Activated CD8-positive, alpha-beta T cell treated with anti-CD3 and anti-CD28 coated beads for 36 hours (primary cell): ENCODE measurements around the gene CSPG4. TPM values are rescaled to one million over a fixed set of nuclear protein-coding genes. Genes with fewer than 3 reads are reported as not detected.
A peak's percentile ranks its signal among the peaks of the same experiment; 100 is the strongest.
"Not testable (repeated sequence)": the region's sequence is repeated elsewhere in the genome, so short reads cannot be mapped to it uniquely, and the experiment has no call there.

Source experiments
- ATAC-seq: fragments of 200-7000 bp; cut with Tn5 transposase; one replicate; pipeline ENCODE4 v1.10.0; 2021; ENCODE audit warnings: mild to moderate bottlenecking, moderate library complexity
- CTCF ChIA-PET: fragments of 350-600 bp; sonication (Branson Sonifier 250); formaldehyde crosslinking; loops from one replicate; lab custom pipeline; 2021; ENCODE audit warnings: antibody characterized with exemption; lab: Charles Lee
- POLR2A ChIA-PET: fragments of 350-600 bp; sonication (Branson Sonifier 250); formaldehyde crosslinking; loops from one replicate; lab custom pipeline; 2021; ENCODE audit warnings: antibody characterized with exemption; lab: Charles Lee
- DNase-seq: peaks from one replicate; pipeline ENCODE4 v3.0.0-alpha.2; 2020
- H3K27ac Mint-ChIP-seq: one replicate; pipeline ENCODE4 v1.8.0; 2021; ENCODE audit warnings: mild to moderate bottlenecking, mixed read lengths
- H3K27me3 Mint-ChIP-seq: one replicate; pipeline ENCODE4 v1.8.0; 2021; ENCODE audit warnings: mixed read lengths
- H3K36me3 Mint-ChIP-seq: one replicate; pipeline ENCODE4 v1.8.0; 2021; ENCODE audit warnings: low read depth, mixed read lengths
- H3K4me1 Mint-ChIP-seq: one replicate; pipeline ENCODE4 v1.8.0; 2021; ENCODE audit warnings: low read depth, mixed read lengths
- H3K4me3 Mint-ChIP-seq: one replicate; pipeline ENCODE4 v1.8.0; 2021; ENCODE audit warnings: mild to moderate bottlenecking, moderate library complexity, mixed read lengths
- H3K9me3 Mint-ChIP-seq: one replicate; pipeline ENCODE4 v1.8.0; 2021; ENCODE audit warnings: mixed read lengths
- intact Hi-C: fragments of 100-400 bp; cut with micrococcal nuclease; formaldehyde crosslinking; loops from one replicate; pipeline ENCODE4 v1.10.0; 2022
- total RNA-seq, 2 experiments: library from RNA; stranded (reverse); gene quantifications; one replicate each; pipeline ENCODE4 v1.2.3, GENCODE V29; 2021
- TF ChIP-seq, protein P1 (sequence below): fragments of 200-600 bp; IDR thresholded peaks from one replicate; pipeline ENCODE4 v1.8.0; 2022; ENCODE audit warnings: antibody characterized with exemption, mild to moderate bottlenecking

The CSPG4 gene
- total RNA-seq, 2 experiments from 2014 or later: not detected

DNA sequence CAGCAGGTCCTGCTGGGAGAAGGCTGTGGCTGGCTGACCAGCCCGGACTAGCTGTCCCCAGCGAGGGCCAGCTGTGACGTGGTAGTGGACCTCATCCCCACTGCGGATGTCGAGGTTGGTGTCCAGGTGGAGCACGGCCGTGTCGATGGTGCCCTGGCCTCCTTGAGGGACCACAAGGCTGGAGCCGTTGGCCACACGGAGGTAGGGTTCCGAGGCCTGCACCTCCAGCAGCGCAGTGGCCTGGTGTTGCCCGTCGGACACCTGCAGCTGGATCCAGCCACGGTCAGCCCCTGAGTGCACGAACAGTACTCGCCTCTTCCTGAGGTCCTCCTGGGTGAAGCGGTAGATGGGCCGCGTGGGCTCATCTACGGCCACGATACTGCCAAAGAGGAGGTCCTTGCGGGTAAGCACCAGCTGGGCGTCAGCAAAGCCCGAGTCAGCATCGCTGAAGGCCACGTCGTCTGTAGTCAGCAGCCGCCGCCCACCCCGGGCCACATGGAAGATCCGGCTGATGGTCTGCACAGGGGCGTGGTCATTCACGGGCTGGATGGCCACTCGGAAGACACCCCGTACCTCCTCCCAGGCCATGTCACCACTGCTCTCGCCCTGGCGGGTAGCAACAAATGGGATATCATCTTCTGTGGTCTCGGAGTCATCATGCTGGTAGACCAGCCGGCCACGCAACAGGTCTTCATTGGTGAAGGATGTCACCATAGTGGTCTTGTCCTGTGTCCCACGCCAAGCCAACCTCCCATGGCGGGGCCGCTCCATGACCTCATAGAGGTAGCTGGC, 25.0 kb downstream of the CSPG4 start:
- ChIA-PET CTCF (interaction anchor here (0.8 kb wide), 1 partner anchor 114 kb away, joined by 5 read pairs; no protein-coding TSS in a partner anchor), POLR2A (no interaction called here)
- H3K4me3 Mint-ChIP-seq: no peak overlapping the region
- TF ChIP-seq, protein P1, sequence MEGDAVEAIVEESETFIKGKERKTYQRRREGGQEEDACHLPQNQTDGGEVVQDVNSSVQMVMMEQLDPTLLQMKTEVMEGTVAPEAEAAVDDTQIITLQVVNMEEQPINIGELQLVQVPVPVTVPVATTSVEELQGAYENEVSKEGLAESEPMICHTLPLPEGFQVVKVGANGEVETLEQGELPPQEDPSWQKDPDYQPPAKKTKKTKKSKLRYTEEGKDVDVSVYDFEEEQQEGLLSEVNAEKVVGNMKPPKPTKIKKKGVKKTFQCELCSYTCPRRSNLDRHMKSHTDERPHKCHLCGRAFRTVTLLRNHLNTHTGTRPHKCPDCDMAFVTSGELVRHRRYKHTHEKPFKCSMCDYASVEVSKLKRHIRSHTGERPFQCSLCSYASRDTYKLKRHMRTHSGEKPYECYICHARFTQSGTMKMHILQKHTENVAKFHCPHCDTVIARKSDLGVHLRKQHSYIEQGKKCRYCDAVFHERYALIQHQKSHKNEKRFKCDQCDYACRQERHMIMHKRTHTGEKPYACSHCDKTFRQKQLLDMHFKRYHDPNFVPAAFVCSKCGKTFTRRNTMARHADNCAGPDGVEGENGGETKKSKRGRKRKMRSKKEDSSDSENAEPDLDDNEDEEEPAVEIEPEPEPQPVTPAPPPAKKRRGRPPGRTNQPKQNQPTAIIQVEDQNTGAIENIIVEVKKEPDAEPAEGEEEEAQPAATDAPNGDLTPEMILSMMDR: no peak
- H3K27ac Mint-ChIP-seq: no peak overlapping the region
- H3K36me3 Mint-ChIP-seq: no peaks in the 10 kb centered on the region
- no peak for ATAC-seq
- peaks cover 4% of the 10 kb centered on the region for H3K27me3 Mint-ChIP-seq
- DNase-seq: no peak
- no peaks in the 10 kb centered on the region for H3K9me3 Mint-ChIP-seq
- peaks cover 3% of the 10 kb centered on the region for H3K4me1 Mint-ChIP-seq
- intact Hi-C loops: no loop called here

DNA sequence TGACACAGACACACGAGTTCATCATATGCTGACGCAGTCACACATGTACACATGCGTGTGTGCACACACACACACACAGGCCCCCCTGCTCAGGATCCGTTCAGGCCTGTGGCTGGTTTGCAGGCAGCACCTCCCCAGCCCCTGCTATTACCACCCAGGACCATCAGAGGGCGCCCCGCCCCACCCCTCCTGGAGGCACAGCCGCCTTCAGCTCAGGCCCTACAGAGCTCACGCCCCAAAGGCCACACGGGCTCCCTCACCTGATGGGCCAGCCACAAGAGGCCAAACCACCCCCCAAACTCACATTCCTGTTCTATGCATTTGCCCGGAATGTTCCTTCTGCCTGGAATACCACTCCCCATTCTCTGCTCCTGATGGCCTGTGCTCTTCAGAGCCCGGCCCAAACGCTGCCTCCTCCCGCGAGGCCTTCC, 26.4 kb downstream of the CSPG4 start:
- H3K27me3 Mint-ChIP-seq, H3K4me1 Mint-ChIP-seq, intact Hi-C loops, H3K36me3 Mint-ChIP-seq, H3K9me3 Mint-ChIP-seq, H3K27ac Mint-ChIP-seq, H3K4me3 Mint-ChIP-seq, POLR2A ChIA-PET: not testable (repeated sequence)
- TF ChIP-seq, protein P1: peak; percentile 74
- CTCF ChIA-PET: interaction anchor here (0.5 to 3.0 kb wide), 15 partner anchors 9 to 453 kb away, joined by 3 to 14 read pairs (median 3); partner anchors contain the start of gene SIN3A
- ATAC-seq (peak; percentile 92), DNase-seq (peak; percentile 91)

DNA sequence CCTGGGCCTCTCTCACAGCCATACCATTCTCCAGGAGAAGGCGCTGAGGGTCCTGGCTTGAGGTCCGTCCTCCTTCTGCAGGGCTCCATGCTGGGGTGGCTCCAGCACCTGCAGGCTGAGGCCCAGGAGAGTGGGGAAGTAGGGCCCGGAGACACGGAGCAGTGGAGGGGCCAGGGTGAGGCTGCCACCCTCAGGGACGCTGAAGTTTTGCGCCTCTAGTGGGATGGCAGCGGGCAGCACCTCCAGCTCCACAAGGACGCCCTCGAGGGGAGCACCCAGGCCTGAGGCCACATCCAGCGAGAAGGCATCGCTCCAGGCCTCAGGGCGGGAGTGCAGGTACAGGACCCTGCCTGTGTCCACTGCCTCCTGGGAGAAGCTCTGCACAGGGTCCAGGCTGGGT, 27.5 kb downstream of the CSPG4 start:
- no peaks in the 10 kb centered on the region for H3K36me3 Mint-ChIP-seq
- TF ChIP-seq, protein P1: no peak
- H3K4me3 Mint-ChIP-seq: no peak overlapping the region
- CTCF ChIA-PET: interaction anchor here (1.0 to 4.1 kb wide), 6 partner anchors 14 to 317 kb away, joined by 3 to 17 read pairs (median 8); partner anchors contain the start of gene MAN2C1
- intact Hi-C loops: no loop called here
- H3K9me3 Mint-ChIP-seq: no peaks in the 10 kb centered on the region
- DNase-seq: no peak
- no peaks in the 10 kb centered on the region for H3K27me3 Mint-ChIP-seq
- POLR2A ChIA-PET: no interaction called here
- no peak for ATAC-seq
- no peak overlapping the region for H3K27ac Mint-ChIP-seq
- peaks cover 3% of the 10 kb centered on the region for H3K4me1 Mint-ChIP-seq

DNA sequence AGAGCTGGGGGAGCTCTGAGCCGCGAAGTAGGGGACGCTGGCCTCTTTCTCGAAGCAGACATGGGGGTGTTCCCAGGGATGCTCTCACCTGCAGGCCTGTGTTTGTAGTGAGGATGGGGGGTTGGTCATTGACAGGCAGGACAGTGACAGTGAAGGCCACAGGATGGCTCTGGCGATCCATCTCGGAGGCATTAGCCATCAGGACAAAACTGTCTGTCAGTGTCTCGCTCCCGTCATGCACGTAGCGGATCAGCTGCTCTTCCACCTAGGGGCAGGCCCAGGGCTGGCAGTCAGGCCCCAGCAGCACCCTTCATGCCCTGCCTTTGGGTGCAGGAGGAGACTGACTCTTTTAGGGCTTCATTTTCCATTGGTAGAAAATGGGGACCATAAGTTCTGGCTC, 28.0 kb downstream of the CSPG4 start:
- Mint-ChIP-seq H3K9me3 (no peaks in the 10 kb centered on the region), H3K27me3 (no peaks in the 10 kb centered on the region), H3K4me3 (no peak overlapping the region), H3K36me3 (no peaks in the 10 kb centered on the region), H3K4me1 (peaks cover 3% of the 10 kb centered on the region), H3K27ac (no peak overlapping the region)
- POLR2A ChIA-PET: no interaction called here
- TF ChIP-seq, protein P1: no peak
- ATAC-seq (no peak), DNase-seq (no peak)
- CTCF ChIA-PET: interaction anchor here (1.0 to 4.1 kb wide), 6 partner anchors 13 to 317 kb away, joined by 3 to 17 read pairs (median 6); partner anchors contain the start of gene MAN2C1
- intact Hi-C loops: no loop called here
